Testis (tissue), 2 donors: Measurements from ENCODE around the gene BAIAP2.

Experiments
- POLR2A ChIP-seq: fragments of 450-650 bp; IDR thresholded peaks from one replicate; pipeline ENCODE4 v1.6.1; 2017; ENCODE audit warnings: antibody characterized with exemption, mild to moderate bottlenecking, moderate library complexity
- TF ChIP-seq, protein P1 (sequence below), 3 experiments: fragments of 450-650 bp in 2 of 3; fragments of 200-600 bp in 1 of 3; sonication (generic) in 1 of 3; IDR thresholded peaks; one replicate each; pipeline ENCODE4 v1.5.1; 2016 to 2019; ENCODE audit warnings: antibody characterized with exemption in 3 of 3, mild to moderate bottlenecking in 2 of 3, moderate library complexity in 1 of 3

DNA sequence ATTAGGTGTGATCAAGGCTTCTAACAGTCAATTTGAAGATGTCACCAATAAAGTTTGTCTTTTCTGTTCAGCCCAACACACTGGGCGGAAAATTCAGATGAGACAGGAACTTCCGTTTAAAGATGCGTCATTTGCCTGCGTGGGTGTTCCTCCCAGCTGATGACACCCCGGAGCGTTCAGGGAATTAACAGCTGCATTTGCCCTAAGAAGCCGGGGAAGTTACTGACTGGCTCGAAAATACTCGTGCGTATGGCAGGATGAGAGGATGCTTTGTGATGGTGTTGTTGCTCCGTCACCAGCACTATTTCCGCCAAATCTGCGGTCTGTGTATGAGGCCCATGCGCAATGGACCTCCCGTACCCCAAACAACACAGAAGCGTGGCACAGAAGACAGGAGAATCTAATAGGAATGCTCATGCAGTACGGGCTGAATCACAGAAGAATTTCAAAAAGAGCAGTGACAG lies 118.4 kb downstream of the BAIAP2 start:
- TF ChIP-seq, protein P1, sequence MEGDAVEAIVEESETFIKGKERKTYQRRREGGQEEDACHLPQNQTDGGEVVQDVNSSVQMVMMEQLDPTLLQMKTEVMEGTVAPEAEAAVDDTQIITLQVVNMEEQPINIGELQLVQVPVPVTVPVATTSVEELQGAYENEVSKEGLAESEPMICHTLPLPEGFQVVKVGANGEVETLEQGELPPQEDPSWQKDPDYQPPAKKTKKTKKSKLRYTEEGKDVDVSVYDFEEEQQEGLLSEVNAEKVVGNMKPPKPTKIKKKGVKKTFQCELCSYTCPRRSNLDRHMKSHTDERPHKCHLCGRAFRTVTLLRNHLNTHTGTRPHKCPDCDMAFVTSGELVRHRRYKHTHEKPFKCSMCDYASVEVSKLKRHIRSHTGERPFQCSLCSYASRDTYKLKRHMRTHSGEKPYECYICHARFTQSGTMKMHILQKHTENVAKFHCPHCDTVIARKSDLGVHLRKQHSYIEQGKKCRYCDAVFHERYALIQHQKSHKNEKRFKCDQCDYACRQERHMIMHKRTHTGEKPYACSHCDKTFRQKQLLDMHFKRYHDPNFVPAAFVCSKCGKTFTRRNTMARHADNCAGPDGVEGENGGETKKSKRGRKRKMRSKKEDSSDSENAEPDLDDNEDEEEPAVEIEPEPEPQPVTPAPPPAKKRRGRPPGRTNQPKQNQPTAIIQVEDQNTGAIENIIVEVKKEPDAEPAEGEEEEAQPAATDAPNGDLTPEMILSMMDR (IDR thresholded peaks at IDR 0.05) = no peak
- no peak for TF ChIP-seq POLR2A
